Measurements from ENCODE around the gene TNS2.
A peak's percentile ranks its signal among the peaks of the same experiment; 100 is the strongest.

Gene TNS2

GRCh38 chr12:53055471-53056266, 5.8 kb downstream of the TNS2 start:
- H3K4me3 ChIP-seq (ENCODE audit: low read depth, low read length), result no peak overlapping the region
- no peak for DNase-seq (ENCODE audit: low read depth)

GRCh38 chr12:53056296-53056695, 6.4 kb downstream of the TNS2 start:
- DNase-seq (ENCODE audit: low read depth), result no peak
- no peak overlapping the region for H3K4me3 ChIP-seq (ENCODE audit: low read depth, low read length)

- H3K4me3 ChIP-seq (ENCODE audit: low read depth, low read length), result no peak overlapping the region
- no peak for DNase-seq (ENCODE audit: low read depth)
These were observed 7.0 kb downstream of the TNS2 start for GRCh38 chr12:53056901-53057300.

- no peak for DNase-seq (ENCODE audit: low read depth)
- H3K4me3 ChIP-seq (ENCODE audit: low read depth, low read length), result no peak overlapping the region
These were observed 8.1 kb downstream of the TNS2 start for GRCh38 chr12:53057816-53058500.

GRCh38 chr12:53058674-53059433, 9.0 kb downstream of the TNS2 start:
- DNase-seq (ENCODE audit: low read depth), result no peak
- no peak overlapping the region for H3K4me3 ChIP-seq (ENCODE audit: low read depth, low read length)

- DNase-seq (ENCODE audit: low read depth), result no peak
- no peak overlapping the region for H3K4me3 ChIP-seq (ENCODE audit: low read depth, low read length)
These were observed 9.7 kb downstream of the TNS2 start for GRCh38 chr12:53059434-53060063.

- DNase-seq (ENCODE audit: low read depth), result no peak
These were observed 10.3 kb downstream of the TNS2 start for GRCh38 chr12:53060064-53060720.

GRCh38 chr12:53060721-53061276, 10.9 kb downstream of the TNS2 start:
- no peak overlapping the region for H3K4me3 ChIP-seq (ENCODE audit: low read depth, low read length)
- DNase-seq (ENCODE audit: low read depth), result no peak

More at GRCh38 chr12:53060064-53060720, 10.3 kb downstream of the TNS2 start:
- H3K4me3 ChIP-seq (ENCODE audit: low read depth, low read length), result no peak overlapping the region

- no peak overlapping the region for H3K4me3 ChIP-seq (ENCODE audit: low read depth, low read length)
- no peak for DNase-seq (ENCODE audit: low read depth)
These were observed 11.6 kb downstream of the TNS2 start for GRCh38 chr12:53061404-53062010.

GRCh38 chr12:53062011-53062961, 12.4 kb downstream of the TNS2 start:
- no peak for DNase-seq (ENCODE audit: low read depth)
- no peak overlapping the region for H3K4me3 ChIP-seq (ENCODE audit: low read depth, low read length)

- no peak overlapping the region for H3K4me3 ChIP-seq (ENCODE audit: low read depth, low read length)
- no peak for DNase-seq (ENCODE audit: low read depth)
These were observed 13.3 kb downstream of the TNS2 start for GRCh38 chr12:53062977-53063707.

GRCh38 chr12:53063708-53064612, 14.1 kb downstream of the TNS2 start:
- DNase-seq (ENCODE audit: low read depth), result peak; percentile 91

GRCh38 chr12:53064613-53065436, 15.0 kb downstream of the TNS2 start:
- DNase-seq (ENCODE audit: low read depth), result no peak
- no peak overlapping the region for H3K4me3 ChIP-seq (ENCODE audit: low read depth, low read length)

More at GRCh38 chr12:53063708-53064612, 14.1 kb downstream of the TNS2 start:
- no peak overlapping the region for H3K4me3 ChIP-seq (ENCODE audit: low read depth, low read length)

- H3K4me3 ChIP-seq (ENCODE audit: low read depth, low read length), result no peak overlapping the region
- DNase-seq (ENCODE audit: low read depth), result no peak
These were observed 15.6 kb downstream of the TNS2 start for GRCh38 chr12:53065470-53065869.
